Putamen (tissue), 1 donor: ENCODE data around the gene NT5DC2.
A peak's percentile ranks its signal among the peaks of the same experiment; 100 is the strongest.

Source experiments
- DNase-seq: peaks from one replicate; pipeline ENCODE4 v3.0.0-alpha.2; 2016; ENCODE audit warnings: low spot score

Gene NT5DC2

DNA sequence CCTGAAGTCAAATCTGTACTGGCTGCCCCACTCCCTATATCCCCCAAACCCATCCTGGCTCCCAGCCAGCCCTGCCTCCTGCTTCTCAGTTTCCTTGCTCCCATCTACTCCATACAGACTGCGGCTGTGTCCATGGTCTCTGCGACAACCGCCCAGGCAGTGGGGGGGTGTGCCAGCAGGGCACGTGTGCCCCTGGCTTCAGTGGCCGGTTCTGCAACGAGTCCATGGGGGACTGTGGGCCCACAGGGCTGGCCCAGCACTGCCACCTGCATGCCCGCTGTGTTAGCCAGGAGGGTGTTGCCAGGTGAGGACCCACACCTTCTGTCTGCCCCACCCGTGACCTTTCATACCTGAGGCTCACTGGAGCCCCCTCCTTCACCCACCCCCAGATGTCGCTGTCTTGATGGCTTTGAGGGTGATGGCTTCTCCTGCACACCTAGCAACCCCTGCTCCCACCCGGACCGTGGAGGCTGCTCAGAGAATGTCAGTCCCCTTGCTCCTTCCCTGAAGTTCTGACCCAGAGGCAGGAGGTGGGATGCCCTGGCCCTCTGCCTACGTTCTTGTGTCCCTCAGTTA lies 23.8 kb downstream of the NT5DC2 start:
- DNase-seq = no peak

DNA sequence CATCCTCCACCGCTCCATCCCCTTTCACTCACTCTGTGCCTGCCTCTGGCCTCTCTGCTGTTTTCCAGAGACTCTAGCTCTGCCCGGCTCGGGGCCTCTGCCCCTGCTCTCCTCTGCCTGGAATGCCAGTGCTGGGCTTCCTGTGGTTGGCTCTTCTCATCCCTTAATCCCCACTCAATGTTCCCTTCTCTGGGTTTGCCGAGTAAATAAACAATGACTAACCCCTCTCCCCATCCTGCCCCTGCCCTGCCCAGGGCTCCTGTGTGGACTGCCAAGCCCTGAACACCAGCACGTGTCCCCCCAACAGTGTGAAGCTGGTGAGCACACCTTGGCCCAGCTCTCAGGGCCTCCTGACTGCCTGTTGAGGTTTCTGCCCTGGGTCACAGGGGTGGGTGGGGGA lies 26.3 kb downstream of the NT5DC2 start:
- no peak for DNase-seq

- DNase-seq = no peak
Measured at GRCh38 chr3:52506266-52506966, 27.2 kb downstream of the NT5DC2 start.

DNA sequence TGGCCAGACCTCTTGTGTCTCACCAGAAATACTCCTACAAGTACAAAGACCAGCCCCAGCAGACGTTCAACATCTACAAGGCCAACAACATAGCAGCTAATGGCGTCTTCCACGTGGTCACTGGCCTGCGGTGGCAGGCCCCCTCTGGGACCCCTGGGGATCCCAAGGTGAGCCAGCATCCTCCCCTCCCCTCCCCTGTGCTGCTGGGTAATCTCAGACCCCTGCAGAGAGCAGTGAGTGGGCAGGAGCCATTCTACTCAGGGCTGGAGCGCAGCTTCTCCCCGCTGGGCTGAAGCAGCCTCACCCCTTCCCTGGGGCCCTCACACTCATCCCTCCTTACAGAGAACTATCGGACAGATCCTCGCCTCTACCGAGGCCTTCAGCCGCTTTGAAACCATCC lies 28.7 kb downstream of the NT5DC2 start:
- no peak for DNase-seq

DNA sequence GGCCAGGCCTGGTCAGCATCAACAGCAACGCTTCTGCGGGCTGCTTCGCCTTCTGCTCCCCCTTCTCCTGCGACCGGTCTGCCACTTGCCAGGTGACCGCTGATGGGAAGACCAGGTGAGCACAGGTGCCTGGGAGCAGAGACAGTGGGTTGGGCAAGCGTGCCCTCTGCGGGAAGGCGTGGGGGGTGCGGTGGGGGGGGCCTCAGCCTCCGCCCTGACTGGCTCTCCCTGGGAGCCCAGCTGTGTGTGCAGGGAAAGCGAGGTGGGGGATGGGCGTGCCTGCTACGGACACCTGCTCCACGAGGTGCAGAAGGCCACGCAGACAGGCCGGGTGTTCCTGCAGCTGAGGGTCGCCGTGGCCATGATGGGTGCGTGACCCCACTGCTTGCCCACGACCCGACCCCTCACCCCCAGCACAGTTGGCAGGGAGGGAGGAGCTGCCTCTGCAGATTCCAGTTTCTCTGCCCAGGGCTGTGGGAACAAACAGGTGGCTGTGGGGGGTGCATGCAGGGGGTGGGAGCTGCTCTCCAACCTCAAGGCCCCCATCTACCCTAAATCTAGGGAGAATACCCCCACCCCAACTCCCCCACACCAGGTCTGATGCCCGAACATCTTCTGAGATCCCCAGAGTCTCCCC lies 29.8 kb downstream of the NT5DC2 start:
- no peak for DNase-seq

DNA sequence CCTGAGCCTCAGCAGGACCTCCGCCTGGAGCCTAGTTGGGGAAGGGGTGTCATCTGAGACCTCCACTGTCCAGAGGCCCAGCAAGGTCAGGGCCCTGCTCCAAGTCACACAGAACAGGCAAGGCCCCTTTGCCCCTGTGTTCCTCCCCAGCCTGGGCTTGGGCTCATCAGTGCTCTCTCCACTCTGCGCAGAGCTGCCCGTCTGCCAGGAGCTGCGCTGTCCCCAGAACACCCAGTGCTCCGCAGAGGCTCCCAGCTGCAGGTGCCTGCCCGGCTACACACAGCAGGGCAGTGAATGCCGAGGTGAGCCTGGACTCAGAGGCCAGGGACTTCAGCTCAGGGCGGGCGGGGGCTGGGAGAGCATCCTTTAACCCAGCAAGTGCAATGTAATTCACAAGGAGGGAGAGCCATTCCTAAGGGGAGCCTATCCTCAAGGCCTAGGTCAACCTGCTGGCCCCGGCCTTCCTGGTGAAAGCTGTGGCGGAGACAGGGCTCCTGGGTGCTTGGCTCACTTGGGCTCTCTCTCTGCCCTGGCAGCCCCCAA lies 30.8 kb downstream of the NT5DC2 start:
- no peak for DNase-seq

- DNase-seq = no peak
Measured at GRCh38 chr3:52502001-52502400, 31.7 kb downstream of the NT5DC2 start.

- no peak for DNase-seq
Measured at GRCh38 chr3:52501046-52501445, 32.6 kb downstream of the NT5DC2 start.

GRCh38 chr3:52498137-52499054 lies 35.3 kb downstream of the NT5DC2 start:
- DNase-seq = peak; percentile 44

DNA sequence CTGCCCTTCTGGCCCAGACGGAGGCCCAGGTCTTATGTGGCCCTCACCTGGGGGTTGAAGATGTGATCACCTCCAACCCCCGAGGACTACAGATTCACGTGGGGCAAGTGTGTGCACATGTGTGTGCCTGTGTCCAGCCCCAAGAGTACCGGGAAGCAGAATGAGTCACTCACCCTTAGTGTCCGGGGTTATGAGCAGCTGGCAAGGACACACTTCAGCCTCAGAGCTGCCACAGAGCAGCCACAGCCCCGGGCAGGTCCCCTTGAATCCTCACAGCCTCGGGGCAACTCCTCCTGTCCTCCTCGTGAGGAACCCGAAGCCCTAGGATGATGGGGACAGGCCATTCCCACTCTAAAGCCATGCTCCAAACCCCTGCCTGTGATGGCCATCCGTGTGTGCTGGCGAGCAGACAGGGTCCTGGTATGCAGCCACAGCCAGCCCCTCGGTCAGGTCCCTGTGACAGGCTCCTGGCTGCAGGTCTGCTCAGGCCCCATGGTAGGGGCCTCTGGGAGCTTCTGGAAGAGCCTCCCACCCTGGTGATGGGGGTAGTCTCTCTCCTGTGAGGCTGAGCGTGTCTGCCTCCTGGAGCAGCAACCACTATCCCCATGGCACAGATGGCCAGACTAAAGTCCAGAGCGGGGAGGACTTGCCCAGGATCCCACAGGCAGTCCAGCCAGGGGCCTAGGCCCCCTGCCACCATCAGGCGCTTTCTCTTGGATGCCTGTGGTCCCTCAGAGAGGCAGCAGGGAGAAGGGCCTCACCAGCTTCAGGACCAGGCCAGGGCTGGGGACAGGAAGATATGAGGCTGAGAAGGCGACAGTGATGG lies 37.7 kb downstream of the NT5DC2 start:
- DNase-seq = no peak

GRCh38 chr3:52494886-52495495 lies 38.7 kb downstream of the NT5DC2 start, which contains the start of gene STAB1:
STAB1 (plus strand) TSS chr3:52495338; CDS start chr3:52495414, 76 bp downstream.
- no peak for DNase-seq

DNA sequence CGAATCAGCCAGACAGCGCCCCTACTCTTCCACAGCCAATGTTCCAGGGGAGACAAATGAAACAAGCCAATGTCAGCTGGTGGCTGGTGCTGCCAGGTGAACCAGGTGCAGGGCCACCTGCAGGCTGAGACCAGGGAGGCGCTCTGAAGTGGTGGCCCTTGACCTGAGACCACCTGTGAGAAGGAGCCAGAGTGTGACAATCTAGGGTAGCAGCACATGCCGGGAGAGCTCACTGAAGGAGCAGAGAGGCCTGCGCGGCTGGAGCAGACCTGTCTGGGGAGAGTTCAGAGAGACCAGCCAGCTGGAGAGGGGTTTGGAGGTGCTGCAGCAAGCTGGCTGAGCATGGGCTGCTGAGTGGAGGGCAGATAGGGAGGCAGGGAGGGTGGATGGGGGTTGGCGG lies 39.2 kb downstream of the NT5DC2 start:
- no peak for DNase-seq

DNA sequence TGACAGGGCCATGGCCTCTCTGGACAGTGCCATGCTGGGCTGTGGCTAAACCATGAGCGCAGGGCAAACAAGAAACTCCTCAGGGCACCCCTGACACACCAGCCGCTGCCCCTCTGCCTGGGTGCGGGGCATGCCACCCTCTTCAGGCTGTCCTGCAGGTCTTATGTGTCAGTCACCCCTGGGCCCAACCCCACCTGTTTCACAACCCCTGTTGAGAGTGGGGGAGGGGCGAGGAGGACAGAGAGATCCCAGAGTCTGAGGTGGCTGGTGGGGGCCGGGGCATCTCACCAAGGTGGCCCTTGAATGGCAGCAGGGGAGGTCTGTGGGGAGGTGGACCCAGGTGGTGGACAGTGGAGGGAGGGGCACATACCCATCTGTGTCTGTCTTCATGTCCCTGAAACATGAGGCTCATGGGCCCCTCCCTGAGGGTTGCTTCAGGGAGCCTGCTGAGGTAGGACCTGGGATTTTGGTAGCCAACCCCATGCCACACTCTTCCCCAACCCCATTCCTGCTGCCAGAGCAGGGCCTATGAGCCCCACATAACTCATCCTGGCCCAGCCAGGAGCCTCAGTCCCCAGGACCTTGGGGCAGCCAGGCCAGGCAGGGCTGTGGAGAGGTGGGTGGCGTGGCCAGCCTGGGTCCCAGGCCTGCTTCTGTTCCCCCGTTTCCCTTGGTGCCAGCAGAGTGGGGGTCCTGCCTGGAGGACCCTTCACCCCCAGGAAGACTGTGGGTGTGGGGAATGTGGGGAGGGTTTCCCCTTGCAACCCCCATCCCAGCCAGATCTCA lies 40.2 kb downstream of the NT5DC2 start:
- no peak for DNase-seq

DNA sequence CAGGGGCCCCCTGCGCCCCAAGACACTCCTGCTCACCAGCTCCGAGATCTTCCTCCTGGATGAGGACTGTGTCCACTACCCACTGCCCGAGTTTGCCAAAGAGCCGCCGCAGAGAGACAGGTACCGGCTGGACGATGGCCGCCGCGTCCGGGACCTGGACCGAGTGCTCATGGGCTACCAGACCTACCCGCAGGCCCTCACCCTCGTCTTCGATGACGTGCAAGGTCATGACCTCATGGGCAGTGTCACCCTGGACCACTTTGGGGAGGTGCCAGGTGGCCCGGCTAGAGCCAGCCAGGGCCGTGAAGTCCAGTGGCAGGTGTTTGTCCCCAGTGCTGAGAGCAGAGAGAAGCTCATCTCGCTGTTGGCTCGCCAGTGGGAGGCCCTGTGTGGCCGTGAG lies 41.6 kb downstream of the NT5DC2 start:
- DNase-seq = no peak

- no peak for DNase-seq
Measured at GRCh38 chr3:52490939-52491526, 42.6 kb downstream of the NT5DC2 start.

- no peak for DNase-seq
Measured at GRCh38 chr3:52490035-52490938, 43.4 kb downstream of the NT5DC2 start.

- no peak for DNase-seq
Measured at GRCh38 chr3:52489453-52489852, 44.2 kb downstream of the NT5DC2 start.

GRCh38 chr3:52488746-52489145 lies 44.9 kb downstream of the NT5DC2 start:
- DNase-seq = no peak
